ENCODE results near the gene PLEKHH2.
A peak's percentile ranks its signal among the peaks of the same experiment; 100 is the strongest.

PLEKHH2 gene

DNA sequence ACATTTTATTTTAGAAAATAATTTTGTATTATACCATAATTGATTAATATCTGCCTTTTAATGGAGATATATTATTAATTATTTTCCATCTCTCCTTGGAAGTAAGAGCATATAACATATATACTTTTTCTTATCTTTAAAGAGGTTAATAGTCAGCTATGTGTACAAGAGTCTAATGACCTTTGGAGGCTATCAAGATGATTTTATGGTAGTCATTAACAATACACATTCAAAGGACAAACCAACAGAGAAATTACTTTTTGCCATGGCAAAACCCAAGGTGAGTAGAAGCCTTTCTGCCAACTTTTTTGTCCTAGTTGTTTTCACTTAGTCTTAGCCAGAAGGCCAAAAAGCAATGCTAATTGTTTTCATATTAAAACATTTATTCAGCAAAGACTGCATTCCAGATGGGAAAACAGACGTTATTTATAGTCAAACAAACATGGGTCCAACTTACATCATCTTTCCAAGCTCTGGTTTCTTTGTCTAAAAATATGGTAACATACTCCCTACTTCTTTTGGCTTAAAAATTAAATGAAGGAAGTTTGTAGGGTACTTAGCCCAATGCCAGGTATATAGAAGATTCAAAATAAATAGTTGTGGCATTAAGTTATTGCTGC is 127.1 kb downstream of the PLEKHH2 start:
- TF ChIP-seq, protein P1, sequence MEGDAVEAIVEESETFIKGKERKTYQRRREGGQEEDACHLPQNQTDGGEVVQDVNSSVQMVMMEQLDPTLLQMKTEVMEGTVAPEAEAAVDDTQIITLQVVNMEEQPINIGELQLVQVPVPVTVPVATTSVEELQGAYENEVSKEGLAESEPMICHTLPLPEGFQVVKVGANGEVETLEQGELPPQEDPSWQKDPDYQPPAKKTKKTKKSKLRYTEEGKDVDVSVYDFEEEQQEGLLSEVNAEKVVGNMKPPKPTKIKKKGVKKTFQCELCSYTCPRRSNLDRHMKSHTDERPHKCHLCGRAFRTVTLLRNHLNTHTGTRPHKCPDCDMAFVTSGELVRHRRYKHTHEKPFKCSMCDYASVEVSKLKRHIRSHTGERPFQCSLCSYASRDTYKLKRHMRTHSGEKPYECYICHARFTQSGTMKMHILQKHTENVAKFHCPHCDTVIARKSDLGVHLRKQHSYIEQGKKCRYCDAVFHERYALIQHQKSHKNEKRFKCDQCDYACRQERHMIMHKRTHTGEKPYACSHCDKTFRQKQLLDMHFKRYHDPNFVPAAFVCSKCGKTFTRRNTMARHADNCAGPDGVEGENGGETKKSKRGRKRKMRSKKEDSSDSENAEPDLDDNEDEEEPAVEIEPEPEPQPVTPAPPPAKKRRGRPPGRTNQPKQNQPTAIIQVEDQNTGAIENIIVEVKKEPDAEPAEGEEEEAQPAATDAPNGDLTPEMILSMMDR (conservative IDR thresholded peaks at IDR 0.05): no peak
- no peak for TF ChIP-seq ZFX (IDR thresholded peaks at IDR 0.05)
- H3K27ac ChIP-seq: no peak overlapping the region

DNA sequence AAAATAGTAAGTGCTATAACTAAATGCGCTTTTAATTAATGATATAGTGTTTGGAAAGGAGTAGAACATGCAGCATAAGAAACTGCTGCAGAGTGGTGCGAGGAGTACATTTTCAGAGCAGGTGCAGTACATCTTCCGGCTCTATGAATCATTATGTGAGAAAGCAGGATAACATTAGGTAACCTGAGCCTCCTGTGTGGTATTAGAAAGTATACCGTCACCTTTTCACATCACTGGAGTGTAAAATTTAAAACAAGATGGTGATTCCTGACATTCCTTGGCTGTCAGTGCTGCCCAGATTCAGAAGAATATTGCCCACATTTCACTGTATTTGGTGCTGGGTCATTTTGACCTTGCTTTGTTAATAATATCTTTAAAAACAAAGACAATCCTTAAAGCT is 128.9 kb downstream of the PLEKHH2 start:
- no peak overlapping the region for H3K27ac ChIP-seq

DNA sequence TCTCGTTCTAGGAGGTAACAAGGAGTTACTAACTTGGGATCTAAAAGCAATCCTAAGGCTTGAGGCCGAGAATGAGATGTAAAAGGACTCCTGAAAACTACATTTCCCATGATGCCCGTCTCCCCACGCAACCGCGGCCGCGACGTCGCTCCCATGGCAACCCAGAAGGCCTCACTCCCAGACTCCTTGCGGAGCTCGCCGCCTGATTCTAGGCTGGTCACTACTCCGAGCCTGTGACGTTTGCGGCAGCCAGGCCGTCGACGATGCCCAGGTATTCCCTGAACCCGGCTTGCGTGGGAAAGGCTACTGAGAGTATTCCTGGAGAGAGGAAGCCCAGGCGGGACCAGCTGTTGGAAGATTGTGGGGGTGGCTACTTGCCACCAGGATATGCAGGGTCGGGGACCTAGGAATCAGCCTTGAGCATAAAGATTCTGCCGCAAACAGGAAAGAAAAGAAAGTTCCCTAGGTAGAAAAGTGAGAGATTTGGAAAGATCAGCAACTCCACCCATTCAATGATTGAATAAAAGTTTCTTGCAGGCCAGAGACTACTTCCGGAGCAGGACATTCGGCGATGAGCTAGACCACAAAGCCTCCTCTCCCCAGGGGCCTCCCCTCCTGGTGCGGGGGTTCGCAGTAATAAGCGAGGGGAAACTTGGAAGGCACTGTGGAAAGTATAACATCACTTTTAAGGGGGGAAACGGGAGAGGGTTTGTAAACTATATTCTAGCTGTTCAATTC is 137.0 kb downstream of the PLEKHH2 start, which contains the start of gene DYNC2LI1:
Gene DYNC2LI1 (plus strand): TSS at position 164 of the 738 bp plus-strand sequence. CDS start 100 bp downstream, at position 264.
- TF ChIP-seq, protein P1 (conservative IDR thresholded peaks at IDR 0.05): no peak
- peak; percentile 12; the same call in 1 of the 2 replicates for TF ChIP-seq ZFX (IDR thresholded peaks at IDR 0.05)
- peak within 1 kb of the TSS; percentile 51 for H3K27ac ChIP-seq

More for the DNA sequence above, 128.9 kb downstream of the PLEKHH2 start:
- TF ChIP-seq ZFX (IDR thresholded peaks at IDR 0.05): no peak
- TF ChIP-seq, protein P1 (conservative IDR thresholded peaks at IDR 0.05): no peak

DNA sequence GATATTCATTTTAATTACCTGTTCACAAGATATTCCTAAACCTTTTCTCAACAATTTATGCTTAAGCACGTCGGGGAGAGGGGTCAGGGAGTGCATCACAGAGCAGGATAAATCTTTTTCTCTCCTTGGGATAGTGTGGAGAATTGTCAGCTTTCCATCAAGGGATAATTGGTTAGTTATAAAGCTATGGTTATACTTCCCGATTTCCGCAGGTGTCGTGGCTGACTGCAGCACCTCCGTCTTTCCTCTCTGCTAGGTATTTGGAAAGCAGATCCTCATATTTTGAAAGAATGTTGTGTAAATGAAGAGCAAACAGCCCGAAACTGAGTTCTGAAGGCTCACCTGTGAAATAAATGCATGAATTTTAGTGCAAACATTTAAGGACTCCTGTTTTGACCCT is 137.6 kb downstream of the PLEKHH2 start:
- peak overlapping the region; percentile 51 for H3K27ac ChIP-seq
- TF ChIP-seq, protein P1 (conservative IDR thresholded peaks at IDR 0.05): no peak
- TF ChIP-seq ZFX (IDR thresholded peaks at IDR 0.05): no peak

DNA sequence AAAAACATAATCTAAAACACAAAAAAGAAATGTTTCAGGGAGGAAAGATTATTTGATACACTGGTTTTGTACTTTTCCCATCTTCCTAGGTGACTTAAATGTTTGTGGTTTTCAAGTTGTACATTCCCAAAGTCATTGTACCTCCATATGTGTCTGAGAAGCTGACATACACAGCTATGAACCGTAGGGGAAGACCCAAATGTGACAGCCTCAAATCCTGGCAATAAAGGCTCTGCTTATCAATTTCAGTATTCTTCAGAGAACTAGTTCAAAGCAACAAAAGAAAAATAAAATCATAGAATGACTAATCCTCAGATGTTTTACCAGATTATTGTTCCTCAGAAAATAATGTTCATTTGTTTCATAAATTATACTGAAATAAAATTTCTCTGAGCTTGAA is 139.3 kb downstream of the PLEKHH2 start:
- H3K27ac ChIP-seq: no peak overlapping the region
- TF ChIP-seq, protein P1 (conservative IDR thresholded peaks at IDR 0.05): no peak
- TF ChIP-seq ZFX (IDR thresholded peaks at IDR 0.05): no peak

DNA sequence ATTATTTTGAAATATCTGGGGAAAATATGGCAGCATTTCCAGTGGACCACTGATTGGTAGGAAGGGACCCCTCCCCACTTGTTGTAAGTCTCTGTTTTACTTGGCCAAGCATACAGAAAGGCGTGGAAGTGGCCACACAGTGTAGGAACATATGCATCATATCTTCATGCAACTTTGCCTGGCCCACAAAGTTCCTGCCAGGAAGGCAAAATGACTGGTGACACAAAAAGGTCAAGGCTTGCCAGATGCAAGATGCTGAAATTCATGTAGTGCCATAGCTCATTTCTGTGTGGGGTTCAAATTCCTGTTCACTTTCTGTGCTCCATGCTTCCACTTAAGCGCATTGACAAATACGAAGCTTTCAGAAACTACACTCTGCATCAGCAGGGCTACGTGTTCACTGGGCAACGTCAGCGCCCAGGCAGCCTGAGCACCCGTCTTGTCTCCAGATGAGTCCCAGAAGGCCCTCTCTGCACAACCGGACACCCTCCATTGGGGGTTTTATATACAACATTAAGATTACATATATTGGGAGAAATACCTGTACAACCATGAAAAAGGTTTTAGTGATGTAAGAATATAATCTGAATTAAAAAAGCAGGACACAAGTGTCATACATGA is 140.4 kb downstream of the PLEKHH2 start:
- H3K27ac ChIP-seq: no peak overlapping the region
- TF ChIP-seq, protein P1 (conservative IDR thresholded peaks at IDR 0.05): no peak
- TF ChIP-seq ZFX (IDR thresholded peaks at IDR 0.05): no peak

DNA sequence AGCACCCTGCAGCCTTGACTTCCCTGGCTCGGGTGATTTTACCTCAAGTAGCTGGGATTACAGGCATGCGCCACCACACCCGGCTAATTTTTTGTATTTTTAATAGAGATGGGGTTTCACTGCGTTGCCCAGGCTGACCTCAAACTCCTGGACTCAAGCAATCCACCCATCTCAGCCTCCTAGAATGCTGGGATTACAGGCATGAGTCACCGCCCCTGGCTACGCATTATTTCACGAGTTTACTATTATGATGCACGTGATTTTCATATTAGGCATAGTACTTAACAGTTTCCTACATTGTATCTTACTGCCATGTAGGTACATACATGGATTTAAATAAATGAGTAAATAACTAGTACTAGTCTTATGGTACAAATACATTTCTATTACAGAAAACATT is 141.2 kb downstream of the PLEKHH2 start:
- H3K27ac ChIP-seq: no peak overlapping the region
- TF ChIP-seq, protein P1 (conservative IDR thresholded peaks at IDR 0.05): no peak
- TF ChIP-seq ZFX (IDR thresholded peaks at IDR 0.05): no peak

Measured in C4-2B (cell line).